Measurements from ENCODE around the gene CCDC172. TPM values are rescaled to one million over a fixed set of nuclear protein-coding genes. Genes with fewer than 3 reads are reported as not detected.

The CCDC172 gene
- total RNA-seq, 1 donor from 2014 or later = not detected

- Mint-ChIP-seq H3K36me3 (ENCODE audit: low read depth) (no peaks in the 10 kb centered on the region), H3K4me3 (no peak overlapping the region), H3K9me3 (no peaks in the 10 kb centered on the region), H3K27ac (no peak overlapping the region), H3K27me3 (no peaks in the 10 kb centered on the region), H3K4me1 (no peaks in the 10 kb centered on the region)
- intact Hi-C loops (cut with micrococcal nuclease) = no loop called here
- DNase-seq = no peak
Measured at GRCh38 chr10:116429288-116429977, 105.2 kb downstream of the CCDC172 start.

Other genes with a start within 250 kb of the CCDC172 start
- gene GFRA1, start 51.2 kb upstream of the CCDC172 start, total RNA-seq = not detected in 2 replicates
- not detected in 2 replicates for gene PNLIPRP3, start 103.4 kb downstream of the CCDC172 start, total RNA-seq
- gene PNLIP, start 221.5 kb downstream of the CCDC172 start, total RNA-seq = not detected in 2 replicates

Data from activated CD4-positive, alpha-beta T cell treated with anti-CD3 and anti-CD28 coated beads, Interleukin-2, amount 10 ng/mL, durations not matched to agents 24 days and 14 days (primary cell).